Heart right ventricle (tissue), 16 donors: Measurements from ENCODE around the gene TRPM3. TPM values are rescaled to one million over a fixed set of nuclear protein-coding genes. Genes with fewer than 3 reads are reported as not detected.

Experiments used
- ATAC-seq, 8 donors: fragments of 200-7000 bp; cut with Tn5 transposase; one replicate each; pipeline ENCODE4 v1.9.1; 2020; ENCODE audit warnings: mild to moderate bottlenecking in 8 of 8, moderate library complexity in 8 of 8, moderate number of reproducible peaks in 1 of 8
- DNase-seq, 2 donors: peaks; one replicate each; pipeline ENCODE4 v3.0.0-alpha.2; 2020
- H3K27ac ChIP-seq, 10 donors: fragments of 200-600 bp; sonication (generic) in 2 of 10; one replicate each; pipeline versions ENCODE4 v1.5.0 to v1.8.0; 2020 to 2022; ENCODE audit warnings: mild to moderate bottlenecking in 3 of 10
- H3K27me3 ChIP-seq, 7 donors: fragments of 200-600 bp; one replicate each; pipeline ENCODE4 v1.8.0; 2021 to 2022; ENCODE audit warnings: mild to moderate bottlenecking in 2 of 7
- H3K36me3 ChIP-seq, 9 donors: fragments of 200-600 bp; sonication (generic) in 1 of 9; one replicate each; pipeline versions ENCODE4 v1.5.0 to v1.8.0; 2020 to 2022; ENCODE audit warnings: mild to moderate bottlenecking in 2 of 9
- H3K4me1 ChIP-seq, 9 donors: fragments of 200-600 bp; sonication (generic) in 1 of 9; one replicate each; pipeline versions ENCODE4 v1.5.0 to v1.8.0; 2020 to 2022; ENCODE audit warnings: mild to moderate bottlenecking in 4 of 9
- H3K4me3 ChIP-seq, 10 donors: fragments of 200-600 bp; sonication (generic) in 2 of 10; one replicate each; pipeline versions ENCODE4 v1.5.0 to v1.8.0; 2020 to 2022; ENCODE audit warnings: mild to moderate bottlenecking in 7 of 10, moderate library complexity in 2 of 10
- H3K9me3 ChIP-seq, 11 donors: fragments of 200-600 bp in 10 of 11; sonication (generic) in 2 of 11; one replicate each; pipeline versions ENCODE4 v1.5.0 to v1.8.0; 2013 to 2022; ENCODE audit warnings: mild to moderate bottlenecking in 2 of 11, control low read depth in 1 of 11, moderate library complexity in 1 of 11
- CTCF ChIP-seq, 9 donors: fragments of 200-600 bp; sonication (generic) in 2 of 9; IDR thresholded peaks; one replicate each; pipeline versions ENCODE4 v1.5.0 to v1.8.0; 2021 to 2022; ENCODE audit warnings: antibody characterized with exemption in 9 of 9, mild to moderate bottlenecking in 5 of 9, moderate library complexity in 1 of 9
- WGBS, 2 donors: extraction: QIAGEN DNeasy Blood & Tissue Kit; methylation state at CpG; one replicate each; pipeline ENCODE4 v1.1.7; 2013; ENCODE audit warnings: inconsistent platforms in 1 of 2; 5-methylcytosine and 5-hydroxymethylcytosine counted together
- intact Hi-C, 10 donors: fragments of 100-400 bp; cut with DNase I; formaldehyde crosslinking; loops; one replicate each; pipeline versions ENCODE4 v1.11.1 to v1.14.2; 2022
- polyA plus RNA-seq, 2 donors: library from polyadenylated mRNA; stranded (reverse); fragments of 200-250 nt; gene quantifications; one replicate each; pipeline ENCODE4 v1.2.3, GENCODE V29; 2013
- total RNA-seq, 10 donors: library from RNA; stranded (reverse); fragmentation: NEBNext Ultra II Directional in 3 of 10; extraction: Animal tissue kit (Norgen Biotek cat#: 25700) in 3 of 10; gene quantifications; one replicate each; pipeline versions ENCODE4 v1.2.1 to v1.2.4, GENCODE V29; 2021 to 2023
- donor health status: Arrhythmogenic right ventricular cardiomyopathy.
- donor health status: ischemic (EF 13 %, LVEDD 7.1; RV severe dilation, severe dysfunction).
- donor health status: healthy with polysubstance abuse.
- donor health status: DM: no; HTN: yes; CAD: no.
- donor health status: DM: no; HTN: no; CAD: no.
- donor health status: ischemic (EF 25% LVEDD 6.9; RV normal size, moderate dysfunction).
- donor health status: ischemic (EF 25% LVEDD 5.7; RV mildly dilated, moderate dysfunction).
- donor health status: healthy.
- donor health status: DM: yes; HTN: yes; CAD: no.
- donor health status: Ischemic cardiomyopathy.
- donor health status: ischemic (EF 35%, LVEDD 5.7; RV mildly dilated, moderate dysfunction).
- donor health status: nonischemic (EF 11% LVEDD 7.7; RV severe dilation, severe dysfunction).
- donor health status: DM: yes; HTN: yes; CAD: no.
- donor health status: PGD.
- donor health status: ischemic (EF 29% LVEDD 5.4; RV normal size, mild dysfunction).
- donor health status: nonischemic (EF 23%, LVEDD 6.1; RV moderate dilation, normal function).

TRPM3 gene
- total and polyA plus RNA-seq, 12 donors, result 0.05 to 1.3 (median 0.16) TPM; not detected in 1

- ATAC-seq (no peak), DNase-seq (no peak)
- peaks cover 0 to 9% (median 0%) of the 10 kb centered on the region in 9 donors for H3K4me1 ChIP-seq
- no peaks in the 10 kb centered on the region for H3K36me3 ChIP-seq
- no peak for TF ChIP-seq CTCF (IDR thresholded peaks at IDR 0.05)
- peaks cover 0 to 3% (median 0%) of the 10 kb centered on the region in 7 donors for H3K27me3 ChIP-seq
- no peak overlapping the region for H3K27ac ChIP-seq
- intact Hi-C loops, result no loop called here
- H3K9me3 ChIP-seq, result no peaks in the 10 kb centered on the region
- no peak overlapping the region for H3K4me3 ChIP-seq
Measured at GRCh38 chr9:70901013-70901412, 220.4 kb downstream of the TRPM3 start.

- no peaks in the 10 kb centered on the region for H3K36me3 ChIP-seq
- TF ChIP-seq CTCF (IDR thresholded peaks at IDR 0.05), result no peak
- no peak overlapping the region for H3K4me3 ChIP-seq
- H3K9me3 ChIP-seq, result no peaks in the 10 kb centered on the region
- DNase-seq (no peak), ATAC-seq (no peak)
- no peak overlapping the region for H3K27ac ChIP-seq
- 84 to 89% methylated on average over 4 of the region's 4 CpGs for WGBS, 2 donors
- H3K4me1 ChIP-seq, result no peaks in the 10 kb centered on the region
- intact Hi-C loops, result no loop called here
- no peaks in the 10 kb centered on the region for H3K27me3 ChIP-seq
Measured at GRCh38 chr9:70893580-70894122, 227.8 kb downstream of the TRPM3 start.

GRCh38 chr9:70888471-70888870, 232.9 kb downstream of the TRPM3 start:
- Histone ChIP-seq H3K9me3 (no peaks in the 10 kb centered on the region), H3K4me1 (no peaks in the 10 kb centered on the region), H3K27ac (no peak overlapping the region), H3K36me3 (no peaks in the 10 kb centered on the region), H3K4me3 (no peak overlapping the region), H3K27me3 (no peaks in the 10 kb centered on the region)
- intact Hi-C loops, result no loop called here
- 73 to 85% methylated on average over 1 of the region's 1 CpG for WGBS, 2 donors
- no peak for TF ChIP-seq CTCF (IDR thresholded peaks at IDR 0.05)
- ATAC-seq (no peak), DNase-seq (no peak)

- ATAC-seq, result no peak
- Histone ChIP-seq H3K4me1 (no peaks in the 10 kb centered on the region), H3K27me3 (no peaks in the 10 kb centered on the region), H3K27ac (no peak overlapping the region), H3K36me3 (no peaks in the 10 kb centered on the region), H3K9me3 (no peaks in the 10 kb centered on the region), H3K4me3 (no peak overlapping the region)
- intact Hi-C loops, result no loop called here
- DNase-seq, result no peak
- 78 to 80% methylated on average over 2 of the region's 2 CpGs for WGBS, 2 donors
- TF ChIP-seq CTCF (IDR thresholded peaks at IDR 0.05), result no peak
Measured at GRCh38 chr9:70887826-70888225, 233.6 kb downstream of the TRPM3 start.
